Measurements from ENCODE around the gene TRIM16.
"Not testable (repeated sequence)": the region's sequence is repeated elsewhere in the genome, so short reads cannot be mapped to it uniquely, and the experiment has no call there.

Gene TRIM16

GRCh38 chr17:15657868-15658267 lies 26.2 kb downstream of the TRIM16 start:
- Histone ChIP-seq H3K4me3 (ENCODE audit: low read depth in 1 of 2, low read length in 2 of 2) (no peak overlapping the region), H3K27me3 (ENCODE audit: control insufficient read depth in 1 of 2, insufficient read depth in 2 of 2, low read length in 2 of 2) (no peaks in the 10 kb centered on the region), H3K27ac (ENCODE audit: low read depth, low read length) (no peak overlapping the region), H3K36me3 (ENCODE audit: insufficient read depth, low read length) (no peaks in the 10 kb centered on the region), H3K9ac (ENCODE audit: low read length) (no peak overlapping the region), H3K9me3 (ENCODE audit: low read length) (no peaks in the 10 kb centered on the region), H3K4me1 (ENCODE audit: insufficient read depth, low read length) (no peaks in the 10 kb centered on the region)

GRCh38 chr17:15654886-15655561 lies 29.1 kb downstream of the TRIM16 start:
- H3K4me3 ChIP-seq (ENCODE audit: low read depth in 1 of 2, low read length in 2 of 2) = no peak overlapping the region

GRCh38 chr17:15654401-15654800 lies 29.7 kb downstream of the TRIM16 start:
- H3K27ac ChIP-seq (ENCODE audit: low read depth, low read length); H3K36me3 ChIP-seq (ENCODE audit: insufficient read depth, low read length); H3K9ac ChIP-seq (ENCODE audit: low read length); H3K9me3 ChIP-seq (ENCODE audit: low read length); H3K4me3 ChIP-seq (ENCODE audit: low read depth in 1 of 2, low read length in 2 of 2); H3K27me3 ChIP-seq (ENCODE audit: control insufficient read depth in 1 of 2, insufficient read depth in 2 of 2, low read length in 2 of 2): not testable (repeated sequence)
- peaks cover 18% of the 10 kb centered on the region for H3K4me1 ChIP-seq (ENCODE audit: insufficient read depth, low read length)

More at GRCh38 chr17:15654886-15655561, 29.1 kb downstream of the TRIM16 start:
- H3K9me3 ChIP-seq (ENCODE audit: low read length) = no peaks in the 10 kb centered on the region
- peaks cover 11% of the 10 kb centered on the region for H3K4me1 ChIP-seq (ENCODE audit: insufficient read depth, low read length)
- no peaks in the 10 kb centered on the region for H3K36me3 ChIP-seq (ENCODE audit: insufficient read depth, low read length)
- no peaks in the 10 kb centered on the region for H3K27me3 ChIP-seq (ENCODE audit: control insufficient read depth in 1 of 2, insufficient read depth in 2 of 2, low read length in 2 of 2)
- no peak overlapping the region for H3K9ac ChIP-seq (ENCODE audit: low read length)
- no peak overlapping the region for H3K27ac ChIP-seq (ENCODE audit: low read depth, low read length)

GRCh38 chr17:15652960-15653359 lies 31.2 kb downstream of the TRIM16 start:
- Histone ChIP-seq H3K9ac (ENCODE audit: low read length) (no peak overlapping the region), H3K9me3 (ENCODE audit: low read length) (no peaks in the 10 kb centered on the region), H3K27me3 (ENCODE audit: control insufficient read depth in 1 of 2, insufficient read depth in 2 of 2, low read length in 2 of 2) (no peaks in the 10 kb centered on the region), H3K36me3 (ENCODE audit: insufficient read depth, low read length) (no peaks in the 10 kb centered on the region), H3K4me1 (ENCODE audit: insufficient read depth, low read length) (peaks cover 20% of the 10 kb centered on the region), H3K4me3 (ENCODE audit: low read depth in 1 of 2, low read length in 2 of 2) (no peak overlapping the region), H3K27ac (ENCODE audit: low read depth, low read length) (no peak overlapping the region)

- Histone ChIP-seq H3K9ac (ENCODE audit: low read length) (peak overlapping the region; percentile 82), H3K27ac (ENCODE audit: low read depth, low read length) (peak overlapping the region; percentile 67), H3K36me3 (ENCODE audit: insufficient read depth, low read length) (no peaks in the 10 kb centered on the region), H3K9me3 (ENCODE audit: low read length) (no peaks in the 10 kb centered on the region), H3K4me3 (ENCODE audit: low read depth in 1 of 2, low read length in 2 of 2) (peak overlapping the region; percentile 60 to 89), H3K27me3 (ENCODE audit: control insufficient read depth in 1 of 2, insufficient read depth in 2 of 2, low read length in 2 of 2) (no peaks in the 10 kb centered on the region), H3K4me1 (ENCODE audit: insufficient read depth, low read length) (peaks cover 20% of the 10 kb centered on the region)
These were observed 32.5 kb downstream of the TRIM16 start for GRCh38 chr17:15651583-15652110.

- Histone ChIP-seq H3K27me3 (ENCODE audit: control insufficient read depth in 1 of 2, insufficient read depth in 2 of 2, low read length in 2 of 2) (no peaks in the 10 kb centered on the region), H3K9ac (ENCODE audit: low read length) (peak overlapping the region; percentile 82), H3K9me3 (ENCODE audit: low read length) (no peaks in the 10 kb centered on the region), H3K27ac (ENCODE audit: low read depth, low read length) (peak overlapping the region; percentile 67), H3K4me1 (ENCODE audit: insufficient read depth, low read length) (peaks cover 20% of the 10 kb centered on the region), H3K4me3 (ENCODE audit: low read depth in 1 of 2, low read length in 2 of 2) (peak overlapping the region; percentile 60 to 89), H3K36me3 (ENCODE audit: insufficient read depth, low read length) (no peaks in the 10 kb centered on the region)
These were observed 33.1 kb downstream of the TRIM16 start for GRCh38 chr17:15650741-15651582.

- H3K27me3 ChIP-seq (ENCODE audit: control insufficient read depth in 1 of 2, insufficient read depth in 2 of 2, low read length in 2 of 2) = no peaks in the 10 kb centered on the region
- H3K36me3 ChIP-seq (ENCODE audit: insufficient read depth, low read length) = no peaks in the 10 kb centered on the region
- peaks cover 20% of the 10 kb centered on the region for H3K4me1 ChIP-seq (ENCODE audit: insufficient read depth, low read length)
- H3K9me3 ChIP-seq (ENCODE audit: low read length) = no peaks in the 10 kb centered on the region
- H3K9ac ChIP-seq (ENCODE audit: low read length) = no peak overlapping the region
- peak overlapping the region; percentile 36 for H3K27ac ChIP-seq (ENCODE audit: low read depth, low read length)
- H3K4me3 ChIP-seq (ENCODE audit: low read depth in 1 of 2, low read length in 2 of 2) = peak overlapping the region in 1 of 2 donors; percentile 89
These were observed 34.2 kb downstream of the TRIM16 start for GRCh38 chr17:15649861-15650421.

GRCh38 chr17:15648386-15648785 lies 35.7 kb downstream of the TRIM16 start:
- H3K9ac ChIP-seq (ENCODE audit: low read length) = no peak overlapping the region
- H3K27me3 ChIP-seq (ENCODE audit: control insufficient read depth in 1 of 2, insufficient read depth in 2 of 2, low read length in 2 of 2) = no peaks in the 10 kb centered on the region
- no peaks in the 10 kb centered on the region for H3K9me3 ChIP-seq (ENCODE audit: low read length)
- H3K4me1 ChIP-seq (ENCODE audit: insufficient read depth, low read length) = peaks cover 20% of the 10 kb centered on the region
- H3K36me3 ChIP-seq (ENCODE audit: insufficient read depth, low read length) = no peaks in the 10 kb centered on the region
- H3K27ac ChIP-seq (ENCODE audit: low read depth, low read length) = no peak overlapping the region
- no peak overlapping the region for H3K4me3 ChIP-seq (ENCODE audit: low read depth in 1 of 2, low read length in 2 of 2)

GRCh38 chr17:15645942-15646312 lies 38.2 kb downstream of the TRIM16 start:
- not testable (repeated sequence) for H3K36me3 ChIP-seq (ENCODE audit: insufficient read depth, low read length); H3K9ac ChIP-seq (ENCODE audit: low read length); H3K9me3 ChIP-seq (ENCODE audit: low read length); H3K4me3 ChIP-seq (ENCODE audit: low read depth in 1 of 2, low read length in 2 of 2); H3K27me3 ChIP-seq (ENCODE audit: control insufficient read depth in 1 of 2, insufficient read depth in 2 of 2, low read length in 2 of 2); H3K27ac ChIP-seq (ENCODE audit: low read depth, low read length)
- peaks cover 16% of the 10 kb centered on the region for H3K4me1 ChIP-seq (ENCODE audit: insufficient read depth, low read length)

GRCh38 chr17:15645099-15645941 lies 38.8 kb downstream of the TRIM16 start:
- H3K4me3 ChIP-seq (ENCODE audit: low read depth in 1 of 2, low read length in 2 of 2); H3K36me3 ChIP-seq (ENCODE audit: insufficient read depth, low read length); H3K9me3 ChIP-seq (ENCODE audit: low read length); H3K9ac ChIP-seq (ENCODE audit: low read length); H3K27me3 ChIP-seq (ENCODE audit: control insufficient read depth in 1 of 2, insufficient read depth in 2 of 2, low read length in 2 of 2); H3K4me1 ChIP-seq (ENCODE audit: insufficient read depth, low read length): not testable (repeated sequence)
- peak overlapping the region; percentile 23 for H3K27ac ChIP-seq (ENCODE audit: low read depth, low read length)
